ENCODE results near the gene ESR1.

Gene ESR1

GRCh38 chr6:152086223-152086873, 278.9 kb downstream of the ESR1 start:
- Histone ChIP-seq H3K27ac (no peak overlapping the region), H3K4me3 (ENCODE audit: low read depth in 1 of 2, low read length in 1 of 2) (no peak overlapping the region), H3K4me1 (ENCODE audit: control insufficient read depth in 1 of 2, insufficient read depth in 1 of 2, low read depth in 1 of 2, low read length in 1 of 2) (no peaks in the 10 kb centered on the region), H3K36me3 (no peaks in the 10 kb centered on the region), H3K27me3 (no peaks in the 10 kb centered on the region), H3K9me3 (no peaks in the 10 kb centered on the region)
- TF ChIP-seq CTCF (IDR thresholded peaks at IDR 0.05) = no peak

- Histone ChIP-seq H3K4me1 (ENCODE audit: control insufficient read depth in 1 of 2, insufficient read depth in 1 of 2, low read depth in 1 of 2, low read length in 1 of 2) (no peaks in the 10 kb centered on the region), H3K4me3 (ENCODE audit: low read depth in 1 of 2, low read length in 1 of 2) (no peak overlapping the region), H3K9me3 (no peaks in the 10 kb centered on the region), H3K36me3 (no peaks in the 10 kb centered on the region), H3K27ac (no peak overlapping the region), H3K27me3 (no peaks in the 10 kb centered on the region)
- TF ChIP-seq CTCF (IDR thresholded peaks at IDR 0.05) = no peak
Observed at GRCh38 chr6:152087096-152087495, 279.6 kb downstream of the ESR1 start.

- Histone ChIP-seq H3K27me3 (no peaks in the 10 kb centered on the region), H3K4me1 (ENCODE audit: control insufficient read depth in 1 of 2, insufficient read depth in 1 of 2, low read depth in 1 of 2, low read length in 1 of 2) (no peaks in the 10 kb centered on the region), H3K27ac (no peak overlapping the region), H3K9me3 (no peaks in the 10 kb centered on the region), H3K4me3 (ENCODE audit: low read depth in 1 of 2, low read length in 1 of 2) (no peak overlapping the region), H3K36me3 (no peaks in the 10 kb centered on the region)
- TF ChIP-seq CTCF (IDR thresholded peaks at IDR 0.05) = no peak
Observed at GRCh38 chr6:152087701-152088100, 280.2 kb downstream of the ESR1 start.

- no peak for TF ChIP-seq CTCF (IDR thresholded peaks at IDR 0.05)
- H3K9me3 ChIP-seq = no peaks in the 10 kb centered on the region
- no peaks in the 10 kb centered on the region for H3K4me1 ChIP-seq (ENCODE audit: control insufficient read depth in 1 of 2, insufficient read depth in 1 of 2, low read depth in 1 of 2, low read length in 1 of 2)
- H3K36me3 ChIP-seq = no peaks in the 10 kb centered on the region
- no peak overlapping the region for H3K27ac ChIP-seq
- no peak overlapping the region for H3K4me3 ChIP-seq (ENCODE audit: low read depth in 1 of 2, low read length in 1 of 2)
- no peaks in the 10 kb centered on the region for H3K27me3 ChIP-seq
Observed at GRCh38 chr6:152089992-152090391, 282.5 kb downstream of the ESR1 start.

GRCh38 chr6:152091201-152091600, 283.7 kb downstream of the ESR1 start:
- Histone ChIP-seq H3K9me3 (no peaks in the 10 kb centered on the region), H3K4me1 (ENCODE audit: control insufficient read depth in 1 of 2, insufficient read depth in 1 of 2, low read depth in 1 of 2, low read length in 1 of 2) (no peaks in the 10 kb centered on the region), H3K27ac (no peak overlapping the region), H3K27me3 (no peaks in the 10 kb centered on the region), H3K4me3 (ENCODE audit: low read depth in 1 of 2, low read length in 1 of 2) (no peak overlapping the region), H3K36me3 (no peaks in the 10 kb centered on the region)
- TF ChIP-seq CTCF (IDR thresholded peaks at IDR 0.05) = no peak
